Measurements from ENCODE around the gene TMEM272.

DNA sequence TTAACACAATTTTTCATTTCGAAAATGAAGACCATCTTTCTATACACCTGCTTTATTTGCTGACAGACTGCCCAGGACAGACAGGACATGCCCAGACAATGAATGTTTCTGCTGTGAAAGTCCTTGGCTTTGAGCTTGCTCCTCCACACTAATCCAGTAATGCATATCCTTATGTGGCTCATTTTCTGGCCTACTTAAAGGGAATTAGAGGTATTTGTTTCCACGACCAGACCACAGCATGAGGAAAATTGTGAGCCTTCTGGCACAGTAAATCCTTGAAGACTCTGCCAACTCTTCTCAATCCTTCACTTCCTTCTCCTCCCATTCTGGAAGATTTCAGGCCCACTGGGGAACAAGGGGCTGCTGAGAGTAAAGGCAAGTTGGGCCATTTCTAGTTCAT is 42.5 kb upstream of the TMEM272 start:
- TF ChIP-seq MXI1 (IDR thresholded peaks at IDR 0.05; ENCODE audit: borderline replicate concordance, low read depth, low read length) = no peak
- TF ChIP-seq, protein P1, sequence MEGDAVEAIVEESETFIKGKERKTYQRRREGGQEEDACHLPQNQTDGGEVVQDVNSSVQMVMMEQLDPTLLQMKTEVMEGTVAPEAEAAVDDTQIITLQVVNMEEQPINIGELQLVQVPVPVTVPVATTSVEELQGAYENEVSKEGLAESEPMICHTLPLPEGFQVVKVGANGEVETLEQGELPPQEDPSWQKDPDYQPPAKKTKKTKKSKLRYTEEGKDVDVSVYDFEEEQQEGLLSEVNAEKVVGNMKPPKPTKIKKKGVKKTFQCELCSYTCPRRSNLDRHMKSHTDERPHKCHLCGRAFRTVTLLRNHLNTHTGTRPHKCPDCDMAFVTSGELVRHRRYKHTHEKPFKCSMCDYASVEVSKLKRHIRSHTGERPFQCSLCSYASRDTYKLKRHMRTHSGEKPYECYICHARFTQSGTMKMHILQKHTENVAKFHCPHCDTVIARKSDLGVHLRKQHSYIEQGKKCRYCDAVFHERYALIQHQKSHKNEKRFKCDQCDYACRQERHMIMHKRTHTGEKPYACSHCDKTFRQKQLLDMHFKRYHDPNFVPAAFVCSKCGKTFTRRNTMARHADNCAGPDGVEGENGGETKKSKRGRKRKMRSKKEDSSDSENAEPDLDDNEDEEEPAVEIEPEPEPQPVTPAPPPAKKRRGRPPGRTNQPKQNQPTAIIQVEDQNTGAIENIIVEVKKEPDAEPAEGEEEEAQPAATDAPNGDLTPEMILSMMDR (conservative IDR thresholded peaks at IDR 0.05; ENCODE audit: low read depth, low read length) = no peak
- no peak for TF ChIP-seq SMC3 (IDR thresholded peaks at IDR 0.05; ENCODE audit: low read depth, low read length)
- no peak for TF ChIP-seq RAD21 (IDR thresholded peaks at IDR 0.05; ENCODE audit: low read length)
- TF ChIP-seq NFE2L2 (IDR thresholded peaks at IDR 0.05; ENCODE audit: low read depth, low read length) = no peak
- TF ChIP-seq POLR2A (IDR thresholded peaks at IDR 0.05; ENCODE audit: low read depth, low read length) = no peak
- TF ChIP-seq MAZ (IDR thresholded peaks at IDR 0.05; ENCODE audit: borderline replicate concordance, low read depth, low read length) = no peak
- TF ChIP-seq, protein P2, sequence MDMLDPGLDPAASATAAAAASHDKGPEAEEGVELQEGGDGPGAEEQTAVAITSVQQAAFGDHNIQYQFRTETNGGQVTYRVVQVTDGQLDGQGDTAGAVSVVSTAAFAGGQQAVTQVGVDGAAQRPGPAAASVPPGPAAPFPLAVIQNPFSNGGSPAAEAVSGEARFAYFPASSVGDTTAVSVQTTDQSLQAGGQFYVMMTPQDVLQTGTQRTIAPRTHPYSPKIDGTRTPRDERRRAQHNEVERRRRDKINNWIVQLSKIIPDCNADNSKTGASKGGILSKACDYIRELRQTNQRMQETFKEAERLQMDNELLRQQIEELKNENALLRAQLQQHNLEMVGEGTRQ (IDR thresholded peaks at IDR 0.05; ENCODE audit: low read depth, low read length) = no peak
- TF ChIP-seq RFX5 (IDR thresholded peaks at IDR 0.05; ENCODE audit: low read depth, low read length) = no peak
- TF ChIP-seq, protein P3, sequence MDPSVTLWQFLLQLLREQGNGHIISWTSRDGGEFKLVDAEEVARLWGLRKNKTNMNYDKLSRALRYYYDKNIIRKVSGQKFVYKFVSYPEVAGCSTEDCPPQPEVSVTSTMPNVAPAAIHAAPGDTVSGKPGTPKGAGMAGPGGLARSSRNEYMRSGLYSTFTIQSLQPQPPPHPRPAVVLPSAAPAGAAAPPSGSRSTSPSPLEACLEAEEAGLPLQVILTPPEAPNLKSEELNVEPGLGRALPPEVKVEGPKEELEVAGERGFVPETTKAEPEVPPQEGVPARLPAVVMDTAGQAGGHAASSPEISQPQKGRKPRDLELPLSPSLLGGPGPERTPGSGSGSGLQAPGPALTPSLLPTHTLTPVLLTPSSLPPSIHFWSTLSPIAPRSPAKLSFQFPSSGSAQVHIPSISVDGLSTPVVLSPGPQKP (IDR thresholded peaks at IDR 0.05; ENCODE audit: borderline replicate concordance, low read depth, low read length) = no peak
- TF ChIP-seq MAFK (IDR thresholded peaks at IDR 0.05; ENCODE audit: low read depth, low read length) = no peak
- TF ChIP-seq CEBPB (IDR thresholded peaks at IDR 0.05; ENCODE audit: low read depth, low read length) = no peak
